ENCODE results near the gene IL12RB2.

GRCh38 chr1:67323087-67323486 is 15.4 kb downstream of the IL12RB2 start:
- TF ChIP-seq, protein P1, sequence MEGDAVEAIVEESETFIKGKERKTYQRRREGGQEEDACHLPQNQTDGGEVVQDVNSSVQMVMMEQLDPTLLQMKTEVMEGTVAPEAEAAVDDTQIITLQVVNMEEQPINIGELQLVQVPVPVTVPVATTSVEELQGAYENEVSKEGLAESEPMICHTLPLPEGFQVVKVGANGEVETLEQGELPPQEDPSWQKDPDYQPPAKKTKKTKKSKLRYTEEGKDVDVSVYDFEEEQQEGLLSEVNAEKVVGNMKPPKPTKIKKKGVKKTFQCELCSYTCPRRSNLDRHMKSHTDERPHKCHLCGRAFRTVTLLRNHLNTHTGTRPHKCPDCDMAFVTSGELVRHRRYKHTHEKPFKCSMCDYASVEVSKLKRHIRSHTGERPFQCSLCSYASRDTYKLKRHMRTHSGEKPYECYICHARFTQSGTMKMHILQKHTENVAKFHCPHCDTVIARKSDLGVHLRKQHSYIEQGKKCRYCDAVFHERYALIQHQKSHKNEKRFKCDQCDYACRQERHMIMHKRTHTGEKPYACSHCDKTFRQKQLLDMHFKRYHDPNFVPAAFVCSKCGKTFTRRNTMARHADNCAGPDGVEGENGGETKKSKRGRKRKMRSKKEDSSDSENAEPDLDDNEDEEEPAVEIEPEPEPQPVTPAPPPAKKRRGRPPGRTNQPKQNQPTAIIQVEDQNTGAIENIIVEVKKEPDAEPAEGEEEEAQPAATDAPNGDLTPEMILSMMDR (IDR thresholded peaks at IDR 0.05) = no peak
- TF ChIP-seq POLR2AphosphoS5 (IDR thresholded peaks at IDR 0.05) (no peak), EP300 (IDR thresholded peaks at IDR 0.05) (no peak)
